NCI-H2196 treated with DMSO at 0.1 percent for 48 hours (cell line): ENCODE results near the gene TNNT1.

ENCODE experiments used
- DNase-seq: peaks from one replicate; lab custom pipeline; 2025; ENCODE audit not compliant: unreplicated experiment; lab: John Stamatoyannopoulos, UW

The TNNT1 gene

GRCh38 chr19:55145232-55145631 lies 3.8 kb downstream of the TNNT1 start:
- DNase-seq = no peak

GRCh38 chr19:55141696-55142095 lies 7.3 kb downstream of the TNNT1 start:
- DNase-seq = no peak

- no peak for DNase-seq
Measured at GRCh38 chr19:55137915-55138314, 11.1 kb downstream of the TNNT1 start.

GRCh38 chr19:55136399-55137102 lies 12.5 kb downstream of the TNNT1 start:
- DNase-seq = no peak

- no peak for DNase-seq
Measured at GRCh38 chr19:55134736-55135135, 14.3 kb downstream of the TNNT1 start.

- no peak for DNase-seq
Measured at GRCh38 chr19:55133639-55134444, 15.2 kb downstream of the TNNT1 start.

- no peak for DNase-seq
Measured at GRCh38 chr19:55132453-55133129, 16.4 kb downstream of the TNNT1 start.

GRCh38 chr19:55131421-55131820 lies 17.6 kb downstream of the TNNT1 start:
- DNase-seq = no peak

- no peak for DNase-seq
Measured at GRCh38 chr19:55119053-55119452, 30.0 kb downstream of the TNNT1 start.

- no peak for DNase-seq
Measured at GRCh38 chr19:55118401-55118991, 30.5 kb downstream of the TNNT1 start.

- peak; percentile 96 for DNase-seq
Measured at GRCh38 chr19:55117663-55118391, 31.2 kb downstream of the TNNT1 start.

GRCh38 chr19:55116859-55117662 lies 31.9 kb downstream of the TNNT1 start, which contains the start of gene PPP1R12C:
Gene PPP1R12C (minus strand): TSS chr19:55117637. CDS start chr19:55117543, 94 bp downstream.
- no peak for DNase-seq

- no peak for DNase-seq
Measured at GRCh38 chr19:55116232-55116858, 32.7 kb downstream of the TNNT1 start.

GRCh38 chr19:55115446-55116065 lies 33.5 kb downstream of the TNNT1 start:
- DNase-seq = no peak

- DNase-seq = no peak
Measured at GRCh38 chr19:55114566-55115145, 34.4 kb downstream of the TNNT1 start.

GRCh38 chr19:55113570-55114039 lies 35.4 kb downstream of the TNNT1 start:
- DNase-seq = peak; percentile 50

- no peak for DNase-seq
Measured at GRCh38 chr19:55112777-55113569, 36.0 kb downstream of the TNNT1 start.
